ENCODE data around the gene ART4. TPM values are rescaled to one million over a fixed set of nuclear protein-coding genes. Genes with fewer than 3 reads are reported as not detected.

ART4 gene
- total and polyA plus RNA-seq, 12 donors = 0.72 to 3.9 (median 2.7) TPM

DNA sequence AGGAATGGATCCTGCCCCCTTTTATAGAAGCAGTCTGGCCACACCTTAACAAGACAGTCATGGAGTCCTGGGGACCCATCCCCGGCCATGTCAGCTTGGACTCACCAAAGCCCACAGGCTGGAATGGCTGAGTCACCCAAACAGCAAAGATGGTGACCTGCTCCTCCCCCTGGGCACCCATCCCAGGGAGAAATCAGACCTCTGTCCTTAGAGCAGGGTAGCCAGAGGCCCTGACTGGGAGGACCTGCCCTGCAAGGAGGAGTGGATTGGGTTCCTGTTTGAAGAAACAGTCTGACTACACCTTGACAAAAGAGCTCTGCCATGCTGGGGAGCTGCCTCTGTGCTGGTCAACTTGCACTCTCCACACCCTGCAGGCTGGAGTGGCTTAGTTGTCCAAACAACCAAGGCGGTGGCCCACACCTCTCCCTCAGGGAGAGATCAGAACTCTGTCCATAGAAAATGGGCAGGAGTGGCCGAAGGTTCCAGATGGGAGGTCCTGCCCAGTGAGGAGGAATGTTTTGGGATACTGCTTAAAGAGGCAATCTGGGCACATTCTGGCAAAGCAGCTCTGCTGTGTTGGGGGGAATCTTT is 25.7 kb upstream of the ART4 start:
- WGBS, 2 donors = 95 to 100% methylated on average over 3 of the region's 3 CpGs
- DNase-seq = no peak
- no peak overlapping the region for H3K4me3 ChIP-seq

DNA sequence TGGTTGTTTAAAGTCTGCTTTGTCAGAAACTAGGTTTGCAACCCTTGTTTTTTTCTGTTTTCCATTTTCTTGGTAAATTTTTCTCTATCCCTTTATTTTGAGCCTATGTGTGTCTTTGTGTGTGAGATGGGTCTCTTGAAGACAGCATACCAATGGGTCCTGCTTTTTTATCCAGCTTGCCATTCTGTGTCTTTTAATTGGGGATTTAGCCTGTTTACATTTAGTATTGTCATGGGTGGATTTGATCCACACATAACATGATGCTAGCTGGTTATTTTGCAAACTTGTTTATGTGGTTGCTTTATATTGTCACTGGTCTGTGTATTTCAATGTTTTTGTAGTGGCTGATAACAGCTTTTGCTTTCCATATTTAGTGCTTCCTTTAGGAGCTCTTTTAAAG is 17.2 kb upstream of the ART4 start:
- H3K4me1 ChIP-seq = no peaks in the 10 kb centered on the region
- no peaks in the 10 kb centered on the region for H3K27me3 ChIP-seq

More for the DNA sequence above, 25.7 kb upstream of the ART4 start:
- H3K4me1 ChIP-seq = peaks cover 0 to 5% (median 0%) of the 10 kb centered on the region in 9 donors
- no peaks in the 10 kb centered on the region for H3K27me3 ChIP-seq
- no peak overlapping the region for H3K27ac ChIP-seq
- H3K36me3 ChIP-seq = no peaks in the 10 kb centered on the region
- intact Hi-C loops (cut with DNase I) = no loop called here
- peak in 1 of 8 donors; percentile 44 for ATAC-seq
- peaks cover 0 to 12% (median 0%) of the 10 kb centered on the region in 11 donors for H3K9me3 ChIP-seq
- TF ChIP-seq, protein P1, sequence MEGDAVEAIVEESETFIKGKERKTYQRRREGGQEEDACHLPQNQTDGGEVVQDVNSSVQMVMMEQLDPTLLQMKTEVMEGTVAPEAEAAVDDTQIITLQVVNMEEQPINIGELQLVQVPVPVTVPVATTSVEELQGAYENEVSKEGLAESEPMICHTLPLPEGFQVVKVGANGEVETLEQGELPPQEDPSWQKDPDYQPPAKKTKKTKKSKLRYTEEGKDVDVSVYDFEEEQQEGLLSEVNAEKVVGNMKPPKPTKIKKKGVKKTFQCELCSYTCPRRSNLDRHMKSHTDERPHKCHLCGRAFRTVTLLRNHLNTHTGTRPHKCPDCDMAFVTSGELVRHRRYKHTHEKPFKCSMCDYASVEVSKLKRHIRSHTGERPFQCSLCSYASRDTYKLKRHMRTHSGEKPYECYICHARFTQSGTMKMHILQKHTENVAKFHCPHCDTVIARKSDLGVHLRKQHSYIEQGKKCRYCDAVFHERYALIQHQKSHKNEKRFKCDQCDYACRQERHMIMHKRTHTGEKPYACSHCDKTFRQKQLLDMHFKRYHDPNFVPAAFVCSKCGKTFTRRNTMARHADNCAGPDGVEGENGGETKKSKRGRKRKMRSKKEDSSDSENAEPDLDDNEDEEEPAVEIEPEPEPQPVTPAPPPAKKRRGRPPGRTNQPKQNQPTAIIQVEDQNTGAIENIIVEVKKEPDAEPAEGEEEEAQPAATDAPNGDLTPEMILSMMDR (IDR thresholded peaks at IDR 0.05) = no peak

DNA sequence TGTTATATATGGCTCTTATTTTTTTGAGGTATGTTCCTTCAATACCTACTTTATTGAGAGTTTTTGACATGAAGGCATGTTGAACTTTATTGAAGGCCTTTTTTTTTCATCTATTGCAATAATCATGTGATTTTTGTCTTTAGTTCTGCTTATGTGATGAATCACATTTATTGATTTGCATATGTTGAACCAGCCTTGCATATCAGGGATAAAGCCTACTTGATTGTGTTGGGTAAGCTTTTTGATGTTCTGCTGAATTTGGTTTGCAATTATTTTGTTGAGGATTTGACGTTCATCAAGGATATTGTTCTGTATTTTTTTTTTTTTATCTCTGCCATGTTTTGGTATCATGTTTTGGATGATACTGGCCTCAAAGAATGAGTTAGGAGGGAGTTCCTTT is 15.2 kb upstream of the ART4 start:
- ATAC-seq = no peak
- Histone ChIP-seq H3K27me3 (no peaks in the 10 kb centered on the region), H3K4me3 (no peak overlapping the region), H3K36me3 (no peaks in the 10 kb centered on the region), H3K27ac (no peak overlapping the region), H3K4me1 (peaks cover 0 to 11% (median 9%) of the 10 kb centered on the region in 9 donors), H3K9me3 (peaks cover 0 to 58% (median 17%) of the 10 kb centered on the region in 11 donors)
- no peak for DNase-seq
- WGBS, 2 donors = 91 to 93% methylated on average over 1 of the region's 1 CpG
- intact Hi-C loops (cut with DNase I) = no loop called here
- TF ChIP-seq, protein P1 (IDR thresholded peaks at IDR 0.05) = no peak

More for the DNA sequence above, 17.2 kb upstream of the ART4 start:
- Histone ChIP-seq H3K36me3 (no peaks in the 10 kb centered on the region), H3K9me3 (peaks cover 0 to 58% (median 17%) of the 10 kb centered on the region in 11 donors), H3K4me3 (no peak overlapping the region), H3K27ac (no peak overlapping the region)
- TF ChIP-seq, protein P1 (IDR thresholded peaks at IDR 0.05) = no peak
- no peak for DNase-seq
- no peak for ATAC-seq
- intact Hi-C loops (cut with DNase I) = no loop called here

DNA sequence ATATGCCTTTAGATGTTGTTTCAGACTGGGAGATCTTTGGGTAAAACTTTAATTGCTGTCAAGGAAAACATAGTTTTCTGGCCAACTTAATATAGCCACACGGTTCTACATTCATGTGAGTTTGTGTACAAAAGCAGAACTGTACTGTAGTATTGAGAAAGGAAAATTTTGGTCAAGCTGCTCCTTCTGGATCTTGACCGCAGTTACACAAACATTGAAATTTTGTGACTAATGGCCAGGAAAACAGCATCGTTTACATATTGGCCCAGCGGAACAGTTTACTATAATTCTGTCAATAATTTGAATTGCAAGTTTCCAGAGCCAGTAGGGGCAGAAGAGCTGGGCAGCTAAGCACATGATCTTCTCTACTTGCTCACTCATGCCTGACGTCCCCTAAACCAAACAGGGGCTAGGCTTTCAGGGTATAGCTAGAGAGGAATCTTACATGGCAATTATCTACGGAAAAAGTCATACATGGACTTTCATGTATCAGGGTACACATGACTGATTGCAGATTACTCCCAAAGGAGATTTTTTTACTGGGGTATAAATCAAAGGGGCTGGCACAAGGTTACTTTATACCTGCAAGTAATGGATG is 11.4 kb upstream of the ART4 start:
- no peaks in the 10 kb centered on the region for H3K27me3 ChIP-seq
- H3K9me3 ChIP-seq = peaks cover 0 to 28% (median 8%) of the 10 kb centered on the region in 11 donors
- WGBS, 2 donors = 69 to 74% methylated on average over 6 of the region's 6 CpGs
- H3K4me3 ChIP-seq = no peak overlapping the region
- peak in 5 of 8 donors; percentile 30 to 60 (median 46) for ATAC-seq
- intact Hi-C loops (cut with DNase I) = no loop called here
- H3K27ac ChIP-seq = peak overlapping the region in 7 of 10 donors; percentile 13 to 57 (median 20)
- no peak for DNase-seq
- TF ChIP-seq, protein P1 (IDR thresholded peaks at IDR 0.05) = no peak
- peaks cover 0 to 20% (median 10%) of the 10 kb centered on the region in 9 donors for H3K4me1 ChIP-seq
- H3K36me3 ChIP-seq = no peaks in the 10 kb centered on the region

Data from heart right ventricle (tissue), 16 donors.